ENCODE results near the gene DST.

The DST gene

GRCh38 chr6:56655996-56656395 is 13.3 kb upstream of the DST start:
- no peak for TF ChIP-seq CTCF (IDR thresholded peaks at IDR 0.05)
- no peaks in the 10 kb centered on the region for H3K4me1 ChIP-seq
- H3K9ac ChIP-seq: no peak overlapping the region

GRCh38 chr6:56655249-56655648 is 12.6 kb upstream of the DST start:
- Histone ChIP-seq H3K4me3 (ENCODE audit: low read depth, low read length) (no peak overlapping the region), H3K9ac (no peak overlapping the region), H3K9me3 (ENCODE audit: control insufficient read depth, low read length) (no peaks in the 10 kb centered on the region), H3K79me2 (no peaks in the 10 kb centered on the region), H3K27ac (no peak overlapping the region), H3K4me2 (ENCODE audit: low read length) (no peak overlapping the region), H2AFZ (no peak overlapping the region), H3K27me3 (ENCODE audit: control insufficient read depth, insufficient read depth, low read length) (no peaks in the 10 kb centered on the region), H3K4me1 (no peaks in the 10 kb centered on the region), H3K36me3 (ENCODE audit: control insufficient read depth, insufficient read depth, low read length) (no peaks in the 10 kb centered on the region)
- no peak for TF ChIP-seq CTCF (IDR thresholded peaks at IDR 0.05)

More at GRCh38 chr6:56655996-56656395, 13.3 kb upstream of the DST start:
- Histone ChIP-seq H2AFZ (no peak overlapping the region), H3K9me3 (ENCODE audit: control insufficient read depth, low read length) (no peaks in the 10 kb centered on the region), H3K27me3 (ENCODE audit: control insufficient read depth, insufficient read depth, low read length) (no peaks in the 10 kb centered on the region), H3K4me3 (ENCODE audit: low read depth, low read length) (no peak overlapping the region), H3K27ac (no peak overlapping the region), H3K36me3 (ENCODE audit: control insufficient read depth, insufficient read depth, low read length) (no peaks in the 10 kb centered on the region), H3K79me2 (no peaks in the 10 kb centered on the region), H3K4me2 (ENCODE audit: low read length) (no peak overlapping the region)

GRCh38 chr6:56652994-56653393 is 10.3 kb upstream of the DST start:
- Histone ChIP-seq H3K9ac (no peak overlapping the region), H3K27me3 (ENCODE audit: control insufficient read depth, insufficient read depth, low read length) (no peaks in the 10 kb centered on the region), H3K4me1 (peaks cover 2% of the 10 kb centered on the region), H3K9me3 (ENCODE audit: control insufficient read depth, low read length) (no peaks in the 10 kb centered on the region), H3K27ac (no peak overlapping the region), H3K4me2 (ENCODE audit: low read length) (no peak overlapping the region), H2AFZ (no peak overlapping the region), H3K4me3 (ENCODE audit: low read depth, low read length) (no peak overlapping the region), H3K79me2 (no peaks in the 10 kb centered on the region), H3K36me3 (ENCODE audit: control insufficient read depth, insufficient read depth, low read length) (no peaks in the 10 kb centered on the region)
- no peak for TF ChIP-seq CTCF (IDR thresholded peaks at IDR 0.05)

- no peak overlapping the region for H3K9ac ChIP-seq
- H3K4me2 ChIP-seq (ENCODE audit: low read length): no peak overlapping the region
- H2AFZ ChIP-seq: no peak overlapping the region
- TF ChIP-seq CTCF (IDR thresholded peaks at IDR 0.05): no peak
- no peak overlapping the region for H3K4me3 ChIP-seq (ENCODE audit: low read depth, low read length)
- H3K79me2 ChIP-seq: no peaks in the 10 kb centered on the region
- H3K27ac ChIP-seq: no peak overlapping the region
- H3K4me1 ChIP-seq: peaks cover 2% of the 10 kb centered on the region
- H3K27me3 ChIP-seq (ENCODE audit: control insufficient read depth, insufficient read depth, low read length): no peaks in the 10 kb centered on the region
- no peaks in the 10 kb centered on the region for H3K9me3 ChIP-seq (ENCODE audit: control insufficient read depth, low read length)
- H3K36me3 ChIP-seq (ENCODE audit: control insufficient read depth, insufficient read depth, low read length): no peaks in the 10 kb centered on the region
Observed at GRCh38 chr6:56652231-56652630, 9.5 kb upstream of the DST start.

GRCh38 chr6:56650191-56650590 is 7.5 kb upstream of the DST start:
- H3K79me2 ChIP-seq: no peaks in the 10 kb centered on the region
- no peak overlapping the region for H3K9ac ChIP-seq
- no peak overlapping the region for H3K4me3 ChIP-seq (ENCODE audit: low read depth, low read length)
- no peak overlapping the region for H2AFZ ChIP-seq
- H3K27me3 ChIP-seq (ENCODE audit: control insufficient read depth, insufficient read depth, low read length): no peaks in the 10 kb centered on the region
- H3K9me3 ChIP-seq (ENCODE audit: control insufficient read depth, low read length): no peaks in the 10 kb centered on the region
- no peak for TF ChIP-seq CTCF (IDR thresholded peaks at IDR 0.05)
- no peaks in the 10 kb centered on the region for H3K36me3 ChIP-seq (ENCODE audit: control insufficient read depth, insufficient read depth, low read length)
- no peak overlapping the region for H3K27ac ChIP-seq
- peaks cover 2% of the 10 kb centered on the region for H3K4me1 ChIP-seq
- H3K4me2 ChIP-seq (ENCODE audit: low read length): no peak overlapping the region

Measured in parathyroid adenoma (tissue), 2 donors.